HG02610 (cell line): ENCODE results near the gene VAPA.

ENCODE experiments used
- ATAC-seq: cut with Tn5 transposase; IDR thresholded peaks from one replicate; pipeline ENCODE4 v1.9.1; 2021; ENCODE audit warnings: mild to moderate bottlenecking, moderate library complexity; ENCODE audit not compliant: unreplicated experiment

The VAPA gene

GRCh38 chr18:9994701-9995235 lies 81.0 kb downstream of the VAPA start:
- ATAC-seq: no peak

GRCh38 chr18:9995631-9996030 lies 81.8 kb downstream of the VAPA start:
- no peak for ATAC-seq

- no peak for ATAC-seq
Measured at GRCh38 chr18:9996094-9996493, 82.3 kb downstream of the VAPA start.

GRCh38 chr18:9997711-9998110 lies 83.9 kb downstream of the VAPA start:
- ATAC-seq: no peak

- ATAC-seq: no peak
Measured at GRCh38 chr18:9998330-9998729, 84.5 kb downstream of the VAPA start.

- no peak for ATAC-seq
Measured at GRCh38 chr18:10002280-10002679, 88.5 kb downstream of the VAPA start.

- no peak for ATAC-seq
Measured at GRCh38 chr18:10003281-10003680, 89.5 kb downstream of the VAPA start.

- no peak for ATAC-seq
Measured at GRCh38 chr18:10003866-10004265, 90.0 kb downstream of the VAPA start.

GRCh38 chr18:10006311-10006893 lies 92.6 kb downstream of the VAPA start:
- ATAC-seq: no peak

GRCh38 chr18:10008006-10008647 lies 94.3 kb downstream of the VAPA start:
- ATAC-seq: no peak
